Natural killer cell treated with Interleukin-12 subunit alpha and Interleukin-12 subunit beta and Interleukin-15 and Interleukin-18, amount 100 ng/mL, for 72 hours (primary cell): ENCODE results near the gene PCNX2. TPM values are rescaled to one million over a fixed set of nuclear protein-coding genes. Genes with fewer than 3 reads are reported as not detected.

Experiments used
- ATAC-seq, 2 donors: fragments of 150-1000 bp; cut with Tn5 transposase in 1 of 2; sonication (Bioruptor Pico), chemical (Tn5 transposase) in 1 of 2; 2 replicates each; pipeline ENCODE4 v1.10.0; 2021
- DNase-seq: peaks from one replicate; pipeline ENCODE4 v3.0.0; 2022; ENCODE audit warnings: low spot score
- H3K27ac Mint-ChIP-seq, 2 donors: 1 replicate in 1 of 2; 2 replicates in 1 of 2; pipeline ENCODE4 v1.8.0; 2022; ENCODE audit warnings: mixed read lengths in 2 of 2, mild to moderate bottlenecking in 1 of 2, moderate library complexity in 1 of 2
- H3K27me3 Mint-ChIP-seq, 2 donors: 1 replicate in 1 of 2; 2 replicates in 1 of 2; pipeline ENCODE4 v1.8.0; 2022; ENCODE audit warnings: mixed read lengths in 2 of 2
- H3K36me3 Mint-ChIP-seq: one replicate; pipeline ENCODE4 v1.8.0; 2022; ENCODE audit warnings: mixed read lengths
- H3K4me1 Mint-ChIP-seq, 2 donors: 1 replicate in 1 of 2; 2 replicates in 1 of 2; pipeline ENCODE4 v1.8.0; 2022; ENCODE audit warnings: low read depth in 2 of 2, mixed read lengths in 2 of 2, mild to moderate bottlenecking in 1 of 2
- H3K4me3 Mint-ChIP-seq: one replicate; pipeline ENCODE4 v1.8.0; 2022; ENCODE audit warnings: mixed read lengths
- H3K9me3 Mint-ChIP-seq: 2 replicates; pipeline ENCODE4 v1.8.0; 2022; ENCODE audit warnings: mixed read lengths
- total RNA-seq, 2 donors: library from RNA; stranded (reverse); gene quantifications; one replicate each; pipeline ENCODE4 v1.2.3, GENCODE V29; 2022

Gene PCNX2
- total RNA-seq, 2 donors from 2014 or later = 7.1 to 30.8 TPM

DNA sequence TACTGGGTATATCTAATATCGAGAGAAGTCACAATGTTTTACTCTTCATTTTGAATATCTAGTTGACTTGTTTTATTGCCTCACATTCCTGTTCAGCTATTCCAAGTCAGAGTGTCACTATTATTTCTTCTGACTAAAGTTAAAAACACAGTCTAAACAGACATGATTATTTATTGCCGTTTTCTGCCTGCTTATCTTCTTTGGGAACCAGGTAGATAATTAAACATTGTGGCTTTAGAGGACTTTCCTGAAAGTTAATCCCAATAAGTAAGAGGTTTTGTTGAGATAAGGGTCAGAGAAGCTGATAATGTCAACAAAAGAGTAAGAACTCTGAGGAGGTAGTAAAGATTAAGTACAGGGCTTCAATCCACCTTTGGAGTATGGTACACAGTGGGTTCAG, 53.8 kb downstream of the PCNX2 start:
- Mint-ChIP-seq H3K27ac (no peak overlapping the region), H3K4me1 (peaks cover 0 to 9% of the 10 kb centered on the region in 2 donors), H3K27me3 (no peaks in the 10 kb centered on the region), H3K36me3 (no peaks in the 10 kb centered on the region), H3K4me3 (no peak overlapping the region), H3K9me3 (no peaks in the 10 kb centered on the region)
- ATAC-seq = no peak
- DNase-seq = no peak

DNA sequence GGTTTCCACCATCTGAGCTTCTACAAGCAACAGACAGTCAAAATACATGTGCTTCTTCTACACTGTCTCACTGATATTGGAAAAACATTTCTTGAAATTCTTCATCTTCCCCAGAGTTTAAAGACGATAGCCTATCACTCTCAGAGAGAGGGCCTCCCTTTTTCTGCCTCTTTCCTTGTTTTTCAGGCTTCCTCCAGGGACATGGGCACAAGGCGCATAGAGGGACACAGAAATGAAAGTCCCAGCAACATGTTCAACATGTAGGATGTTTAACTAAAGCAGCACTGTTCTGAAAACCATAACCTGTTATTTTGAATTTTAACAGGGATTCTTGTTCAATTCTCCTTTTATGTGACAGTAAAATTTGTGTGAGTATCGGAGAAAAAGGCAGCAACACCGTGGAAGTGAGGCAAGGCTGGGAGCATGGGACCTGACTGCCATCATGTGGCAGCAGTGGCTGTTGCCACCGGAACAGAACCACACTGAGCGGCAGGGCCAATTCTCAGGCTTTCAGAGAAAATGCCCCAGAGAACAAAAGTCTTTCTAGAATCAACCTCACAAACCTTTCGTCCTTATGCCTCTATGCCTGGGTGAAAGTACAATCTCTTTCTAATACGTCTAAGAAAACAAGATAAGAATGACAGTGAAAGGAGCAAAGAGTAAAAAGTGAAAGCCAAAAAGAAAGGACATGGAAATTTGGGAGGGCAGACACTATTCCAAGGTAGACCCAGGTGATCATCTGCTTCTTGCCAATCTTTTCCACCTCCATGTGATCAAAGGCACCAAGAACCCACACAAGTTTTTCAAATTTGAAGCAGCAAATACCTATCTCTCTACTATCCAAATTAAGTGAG, 54.5 kb downstream of the PCNX2 start:
- DNase-seq (no peak), ATAC-seq (peak in 1 of 2 donors; percentile 77)
- H3K36me3 Mint-ChIP-seq = no peaks in the 10 kb centered on the region
- H3K4me1 Mint-ChIP-seq = peaks cover 0 to 9% of the 10 kb centered on the region in 2 donors
- H3K27ac Mint-ChIP-seq = peak overlapping the region in 1 of 2 donors; percentile 30
- no peak overlapping the region for H3K4me3 Mint-ChIP-seq
- no peaks in the 10 kb centered on the region for H3K27me3 Mint-ChIP-seq
- H3K9me3 Mint-ChIP-seq = no peaks in the 10 kb centered on the region

DNA sequence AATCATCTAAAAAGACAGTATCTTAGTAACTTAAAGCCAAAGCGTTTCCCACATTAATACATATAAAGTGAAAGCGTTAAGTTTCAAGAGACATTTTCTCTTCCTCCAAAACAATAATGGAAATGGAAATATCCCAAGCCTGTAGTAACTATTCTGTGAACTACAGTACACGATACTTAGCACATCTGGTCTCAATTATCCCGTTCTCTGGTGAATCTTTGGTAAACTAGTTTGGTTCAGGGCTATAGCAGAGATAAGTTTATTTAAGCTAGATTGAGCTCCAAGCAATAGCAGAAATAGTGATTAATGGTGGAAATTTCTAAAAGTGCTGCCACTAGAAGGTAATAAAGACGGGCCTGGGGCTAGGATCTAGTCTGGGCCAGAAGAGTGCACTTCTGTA, 55.2 kb downstream of the PCNX2 start:
- Mint-ChIP-seq H3K27me3 (no peaks in the 10 kb centered on the region), H3K4me3 (no peak overlapping the region), H3K36me3 (no peaks in the 10 kb centered on the region), H3K9me3 (no peaks in the 10 kb centered on the region), H3K4me1 (peaks cover 0 to 9% of the 10 kb centered on the region in 2 donors), H3K27ac (peak overlapping the region in 1 of 2 donors; percentile 30)
- ATAC-seq (no peak), DNase-seq (no peak)

DNA sequence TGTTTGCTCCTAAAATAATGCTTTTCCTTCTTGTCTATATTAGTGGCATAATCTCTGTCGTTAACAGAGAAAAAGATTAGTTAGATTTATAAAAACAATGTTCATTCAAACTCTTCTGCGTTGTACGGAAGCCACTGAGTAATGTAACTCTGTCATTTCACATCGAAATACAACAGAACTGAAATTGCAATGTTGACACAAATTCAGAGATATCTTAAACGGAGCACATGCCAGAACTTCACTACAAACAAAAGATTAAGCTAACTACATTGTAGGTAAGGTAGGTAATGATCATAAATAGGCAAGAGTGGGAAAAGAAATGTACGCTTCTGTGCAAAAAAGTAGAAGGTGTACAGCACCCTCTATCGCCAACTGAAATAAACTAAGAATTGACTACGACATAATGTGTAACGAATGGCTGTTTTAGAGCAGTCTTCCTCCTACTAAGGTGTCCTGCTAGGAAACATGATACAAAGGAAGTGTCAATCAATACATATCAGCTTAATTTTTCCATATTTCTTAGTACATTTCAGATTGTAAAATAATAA, 56.6 kb downstream of the PCNX2 start:
- H3K4me3 Mint-ChIP-seq = no peak overlapping the region
- peaks cover 0 to 5% of the 10 kb centered on the region in 2 donors for H3K4me1 Mint-ChIP-seq
- no peaks in the 10 kb centered on the region for H3K36me3 Mint-ChIP-seq
- no peaks in the 10 kb centered on the region for H3K9me3 Mint-ChIP-seq
- DNase-seq = no peak
- no peaks in the 10 kb centered on the region for H3K27me3 Mint-ChIP-seq
- no peak overlapping the region for H3K27ac Mint-ChIP-seq
- ATAC-seq = no peak

DNA sequence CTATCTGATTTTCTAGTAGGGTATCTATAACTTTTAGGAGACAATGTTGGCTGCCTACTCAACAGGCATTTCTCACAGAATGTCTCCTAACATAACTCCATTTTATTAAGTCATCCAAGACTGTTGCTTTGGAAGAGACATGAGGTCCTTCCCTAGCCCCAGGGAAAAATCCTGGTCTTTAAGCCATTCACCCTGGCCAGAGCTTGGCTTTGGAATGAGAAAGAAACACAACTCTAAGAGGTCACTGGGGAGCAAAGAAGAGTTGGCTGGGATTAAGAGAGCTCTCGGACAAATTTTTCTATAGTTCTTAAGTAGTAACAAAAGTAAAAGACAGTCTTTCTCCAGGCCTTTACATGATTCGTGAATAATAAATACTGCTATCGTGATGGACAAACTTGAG, 57.9 kb downstream of the PCNX2 start:
- no peak for DNase-seq
- Mint-ChIP-seq H3K27ac (no peak overlapping the region), H3K36me3 (no peaks in the 10 kb centered on the region), H3K27me3 (no peaks in the 10 kb centered on the region), H3K4me3 (no peak overlapping the region), H3K4me1 (peaks cover 0 to 5% of the 10 kb centered on the region in 2 donors), H3K9me3 (no peaks in the 10 kb centered on the region)
- ATAC-seq = no peak

DNA sequence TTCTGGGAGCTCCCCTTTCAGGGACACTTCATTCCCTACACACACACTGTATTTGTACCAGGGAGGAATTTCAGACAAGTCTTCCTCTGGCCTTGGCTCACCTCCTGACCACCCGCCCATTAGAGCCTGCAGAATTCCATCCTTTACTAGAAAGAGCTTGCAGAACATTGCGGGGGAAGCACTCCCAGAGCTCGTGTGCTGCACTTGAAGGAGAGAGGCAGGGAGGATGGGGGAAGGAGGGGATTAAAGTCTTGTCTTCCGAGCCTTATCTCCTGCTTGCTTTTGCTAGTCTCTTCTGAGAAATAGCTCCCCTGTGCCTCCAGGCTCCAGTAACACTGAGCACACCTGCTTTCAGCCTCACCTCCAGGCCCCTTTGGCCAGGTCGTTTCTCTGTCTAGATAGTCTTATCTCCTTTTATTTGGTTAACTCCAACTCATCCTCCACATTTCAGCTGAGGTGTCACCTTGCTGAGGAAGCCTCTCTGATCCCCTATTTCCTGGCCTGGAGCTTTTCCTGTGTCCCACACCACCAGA, 62.0 kb downstream of the PCNX2 start:
- Mint-ChIP-seq H3K9me3 (no peaks in the 10 kb centered on the region), H3K4me1 (peaks cover 2% of the 10 kb centered on the region in 2 donors), H3K4me3 (no peak overlapping the region), H3K36me3 (no peaks in the 10 kb centered on the region), H3K27ac (no peak overlapping the region), H3K27me3 (no peaks in the 10 kb centered on the region)
- ATAC-seq (no peak), DNase-seq (no peak)

DNA sequence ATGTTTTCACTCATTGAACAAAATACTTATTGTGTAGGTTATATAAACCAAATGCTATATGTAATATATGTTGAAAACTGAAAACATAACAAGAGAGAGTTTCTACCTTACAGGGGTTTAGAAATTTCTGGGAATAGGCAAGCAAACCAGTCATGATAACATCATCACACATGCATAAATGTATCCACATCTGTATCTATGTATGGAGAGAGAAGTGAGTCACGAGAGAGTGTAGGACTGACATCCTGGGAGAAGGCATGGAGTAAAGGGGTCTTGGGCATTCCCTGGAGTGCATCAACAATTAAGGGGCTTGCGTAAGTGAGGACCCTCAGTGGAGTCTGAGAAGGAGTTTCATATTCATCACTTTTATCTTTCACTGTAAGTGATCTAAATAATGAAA, 65.5 kb downstream of the PCNX2 start:
- ATAC-seq = no peak
- no peak overlapping the region for H3K4me3 Mint-ChIP-seq
- H3K9me3 Mint-ChIP-seq = no peaks in the 10 kb centered on the region
- H3K27me3 Mint-ChIP-seq = no peaks in the 10 kb centered on the region
- no peak overlapping the region for H3K27ac Mint-ChIP-seq
- H3K4me1 Mint-ChIP-seq = peaks cover 8 to 9% of the 10 kb centered on the region in 2 donors
- DNase-seq = no peak
- no peaks in the 10 kb centered on the region for H3K36me3 Mint-ChIP-seq

DNA sequence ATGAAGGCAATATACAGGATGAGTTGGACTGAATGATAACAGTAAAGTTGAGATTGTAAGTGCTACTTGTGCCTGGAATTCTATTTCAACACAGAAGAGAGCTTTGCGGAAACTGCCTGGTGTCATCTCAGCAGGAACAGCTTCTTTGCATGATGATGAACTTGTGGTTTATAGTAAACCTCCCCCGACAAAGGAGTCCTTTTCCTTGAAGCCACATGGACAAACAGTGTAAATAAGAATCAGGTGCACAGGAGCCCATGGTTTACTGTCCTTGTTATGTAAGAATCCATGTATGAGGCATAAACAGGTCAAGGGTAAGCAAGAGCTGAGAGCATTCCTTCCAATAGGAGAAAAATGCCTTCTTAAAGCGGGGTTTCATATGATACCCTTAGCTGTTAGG, 66.2 kb downstream of the PCNX2 start:
- no peaks in the 10 kb centered on the region for H3K9me3 Mint-ChIP-seq
- ATAC-seq (no peak), DNase-seq (no peak)
- no peaks in the 10 kb centered on the region for H3K36me3 Mint-ChIP-seq
- H3K4me3 Mint-ChIP-seq = no peak overlapping the region
- H3K27me3 Mint-ChIP-seq = no peaks in the 10 kb centered on the region
- H3K4me1 Mint-ChIP-seq = peaks cover 8 to 9% of the 10 kb centered on the region in 2 donors
- no peak overlapping the region for H3K27ac Mint-ChIP-seq

DNA sequence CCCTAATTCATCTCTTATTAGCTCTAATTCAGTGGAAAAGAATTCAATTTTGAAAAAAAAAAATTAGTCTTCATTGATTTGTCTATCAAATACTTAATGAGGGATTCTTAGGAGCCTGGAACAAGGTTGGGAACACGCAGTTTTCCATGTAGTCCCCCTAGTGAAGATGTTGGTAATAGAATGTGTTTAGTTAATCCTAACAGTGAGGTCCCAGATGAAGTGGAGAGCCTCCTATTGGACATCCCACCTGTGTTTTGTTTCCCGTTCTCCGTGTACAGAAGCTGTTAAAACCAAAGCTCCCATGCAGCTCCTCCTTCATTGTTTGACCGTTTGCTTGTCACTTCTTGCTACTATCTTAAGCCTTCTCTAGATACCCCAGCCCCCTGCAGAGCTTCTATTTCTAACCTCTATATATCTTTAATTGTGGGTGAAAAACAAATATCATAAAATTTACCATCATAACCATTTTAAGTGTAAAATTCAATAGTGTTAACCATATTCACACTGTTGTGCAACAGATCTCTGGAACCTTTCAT, 67.5 kb downstream of the PCNX2 start:
- Mint-ChIP-seq H3K4me3 (peak overlapping the region; percentile 53), H3K4me1 (peaks cover 8 to 9% of the 10 kb centered on the region in 2 donors), H3K36me3 (no peaks in the 10 kb centered on the region), H3K9me3 (no peaks in the 10 kb centered on the region), H3K27me3 (no peaks in the 10 kb centered on the region), H3K27ac (peak overlapping the region in 1 of 2 donors; percentile 18)
- no peak for ATAC-seq
- DNase-seq = no peak

DNA sequence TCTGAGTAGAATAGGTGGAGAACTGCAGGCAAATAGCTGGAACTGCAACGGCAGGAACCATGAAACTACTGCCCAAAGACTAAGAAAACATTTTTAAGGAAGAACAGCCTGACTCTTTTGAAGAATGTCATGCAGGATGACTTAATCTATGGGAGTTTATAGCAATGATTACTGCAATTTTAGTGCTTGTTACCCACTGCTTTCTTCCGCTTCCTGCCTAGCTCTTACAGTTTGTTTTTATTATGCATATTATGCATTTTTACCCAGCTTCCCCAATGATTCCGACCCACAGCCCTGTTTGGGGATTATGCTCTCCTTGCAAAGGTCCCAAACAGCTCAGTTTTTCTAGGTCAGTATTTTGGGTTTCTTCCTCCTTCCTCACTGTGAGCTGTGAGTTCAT, 71.2 kb downstream of the PCNX2 start:
- H3K36me3 Mint-ChIP-seq = no peaks in the 10 kb centered on the region
- H3K27me3 Mint-ChIP-seq = no peaks in the 10 kb centered on the region
- H3K4me3 Mint-ChIP-seq = no peak overlapping the region
- H3K27ac Mint-ChIP-seq = no peak overlapping the region
- no peaks in the 10 kb centered on the region for H3K9me3 Mint-ChIP-seq
- DNase-seq (no peak), ATAC-seq (no peak)
- peaks cover 8 to 9% of the 10 kb centered on the region in 2 donors for H3K4me1 Mint-ChIP-seq

DNA sequence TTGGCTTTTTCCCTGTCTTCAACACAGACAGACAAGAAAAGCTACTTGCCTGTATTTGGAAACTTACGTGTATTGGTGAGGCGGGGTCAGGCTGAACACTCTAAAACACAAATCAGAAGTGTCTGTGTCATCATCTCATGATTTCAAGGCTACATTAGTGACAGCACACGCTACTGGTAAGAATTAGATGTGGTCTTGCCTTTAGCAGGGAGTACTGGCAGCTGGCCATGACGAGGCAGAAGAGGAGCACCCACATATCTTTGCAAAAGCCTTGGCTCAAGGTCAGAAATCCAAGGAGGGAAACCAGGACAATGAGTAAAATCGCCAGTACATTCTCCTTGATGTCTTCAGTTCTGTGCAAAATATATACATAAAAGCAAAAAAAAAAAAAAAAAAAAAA, 77.7 kb downstream of the PCNX2 start:
- Mint-ChIP-seq H3K27ac (no peak overlapping the region), H3K27me3 (no peaks in the 10 kb centered on the region), H3K9me3 (no peaks in the 10 kb centered on the region), H3K4me3 (no peak overlapping the region), H3K36me3 (no peaks in the 10 kb centered on the region), H3K4me1 (peaks cover 0 to 4% of the 10 kb centered on the region in 2 donors)
- ATAC-seq (no peak), DNase-seq (no peak)

DNA sequence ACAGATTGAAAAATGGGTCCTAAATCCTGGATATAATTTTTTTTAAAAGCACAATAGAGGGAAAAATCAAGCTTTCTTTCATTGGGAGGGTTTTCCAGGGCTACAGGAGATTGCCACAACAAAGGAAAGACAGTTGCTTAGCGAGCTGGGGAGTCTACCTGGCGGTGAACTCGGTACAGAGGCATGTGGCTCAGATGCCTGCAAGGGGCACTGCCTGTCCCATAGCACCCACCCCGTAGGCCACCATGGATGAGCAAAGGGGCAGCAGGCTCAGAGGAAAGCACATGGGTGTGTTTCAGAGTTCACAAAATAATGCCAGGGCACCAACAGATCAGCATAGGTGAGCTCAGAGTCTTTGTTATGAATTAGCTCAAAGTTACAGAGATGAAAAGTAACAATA, 79.5 kb downstream of the PCNX2 start:
- no peak for DNase-seq
- no peaks in the 10 kb centered on the region for H3K36me3 Mint-ChIP-seq
- peaks cover 0 to 4% of the 10 kb centered on the region in 2 donors for H3K4me1 Mint-ChIP-seq
- H3K27me3 Mint-ChIP-seq = no peaks in the 10 kb centered on the region
- H3K4me3 Mint-ChIP-seq = no peak overlapping the region
- no peak overlapping the region for H3K27ac Mint-ChIP-seq
- no peak for ATAC-seq
- no peaks in the 10 kb centered on the region for H3K9me3 Mint-ChIP-seq

DNA sequence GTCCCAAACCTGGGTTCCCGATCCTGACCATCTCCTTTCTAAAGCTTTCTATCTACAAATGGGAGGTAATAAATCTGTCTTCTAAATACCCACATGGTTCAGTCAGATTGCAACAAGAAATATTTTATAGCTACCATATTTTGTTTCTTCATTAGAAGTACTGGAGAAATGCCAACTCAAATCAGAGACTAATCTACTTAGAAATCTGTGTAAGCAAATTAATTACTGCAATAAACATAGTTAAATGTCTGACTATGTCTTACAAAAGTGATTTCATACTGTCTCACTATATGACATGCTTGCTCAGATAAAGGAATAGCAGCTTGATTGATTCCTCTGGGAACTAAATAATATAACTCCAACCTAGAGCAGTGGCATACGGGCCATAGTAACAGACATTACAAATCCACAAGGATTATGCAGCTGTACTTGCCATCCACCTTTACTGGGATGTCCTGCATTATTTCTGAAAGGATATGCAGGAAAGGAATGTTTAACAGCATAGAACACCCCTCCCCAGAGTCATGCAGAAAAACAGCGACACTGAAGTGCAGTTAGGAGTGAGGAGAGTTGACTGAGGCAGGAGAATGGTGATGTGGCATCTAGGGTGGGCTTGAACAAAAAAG, 80.3 kb downstream of the PCNX2 start:
- peaks cover 0 to 4% of the 10 kb centered on the region in 2 donors for H3K4me1 Mint-ChIP-seq
- no peak for DNase-seq
- H3K9me3 Mint-ChIP-seq = no peaks in the 10 kb centered on the region
- ATAC-seq = no peak
- H3K4me3 Mint-ChIP-seq = no peak overlapping the region
- no peaks in the 10 kb centered on the region for H3K27me3 Mint-ChIP-seq
- no peaks in the 10 kb centered on the region for H3K36me3 Mint-ChIP-seq
- H3K27ac Mint-ChIP-seq = no peak overlapping the region

DNA sequence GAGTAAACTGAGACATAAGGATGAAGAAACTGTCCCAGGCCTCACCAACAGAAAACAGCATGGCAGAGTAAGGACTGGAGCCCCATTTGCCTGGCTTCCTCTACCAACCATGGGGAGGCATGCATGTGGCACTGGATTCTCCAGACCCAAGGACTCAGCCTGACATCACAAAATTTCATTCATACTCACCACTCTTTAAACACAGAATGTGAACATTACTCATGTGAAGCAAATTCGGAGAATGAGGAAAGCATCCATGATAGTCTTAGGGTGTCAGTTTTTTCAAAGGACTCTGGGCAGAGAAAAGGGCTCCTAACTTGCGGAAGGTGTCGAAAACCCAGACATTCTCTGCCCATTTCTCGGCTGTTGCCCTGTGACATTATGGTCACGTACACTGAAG, 83.9 kb downstream of the PCNX2 start:
- Mint-ChIP-seq H3K9me3 (no peaks in the 10 kb centered on the region), H3K4me3 (no peak overlapping the region), H3K27me3 (no peaks in the 10 kb centered on the region), H3K27ac (no peak overlapping the region), H3K4me1 (no peaks in the 10 kb centered on the region), H3K36me3 (no peaks in the 10 kb centered on the region)
- DNase-seq (no peak), ATAC-seq (no peak)
